ENCODE results near the gene CAD.

DNA sequence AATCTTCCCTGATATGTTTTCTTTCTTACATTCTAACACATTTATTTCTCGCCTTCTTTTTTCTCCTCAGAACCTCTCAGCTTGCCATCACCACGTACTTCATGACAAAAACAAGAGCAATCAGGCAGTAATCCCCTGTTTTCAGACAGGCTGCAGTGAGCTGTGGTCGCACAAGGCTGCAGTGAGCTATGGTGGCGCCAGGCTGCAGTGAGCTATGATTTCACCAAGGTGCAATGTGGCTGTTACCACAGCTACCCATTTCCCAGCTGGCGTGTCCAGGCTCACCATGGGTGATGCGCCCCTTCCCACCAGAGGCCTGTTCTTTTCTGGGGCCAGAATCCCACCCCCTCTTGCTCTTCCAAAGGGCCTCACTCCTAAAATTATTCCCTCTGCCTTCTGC is 42.5 kb upstream of the CAD start:
- TF ChIP-seq, protein P1, sequence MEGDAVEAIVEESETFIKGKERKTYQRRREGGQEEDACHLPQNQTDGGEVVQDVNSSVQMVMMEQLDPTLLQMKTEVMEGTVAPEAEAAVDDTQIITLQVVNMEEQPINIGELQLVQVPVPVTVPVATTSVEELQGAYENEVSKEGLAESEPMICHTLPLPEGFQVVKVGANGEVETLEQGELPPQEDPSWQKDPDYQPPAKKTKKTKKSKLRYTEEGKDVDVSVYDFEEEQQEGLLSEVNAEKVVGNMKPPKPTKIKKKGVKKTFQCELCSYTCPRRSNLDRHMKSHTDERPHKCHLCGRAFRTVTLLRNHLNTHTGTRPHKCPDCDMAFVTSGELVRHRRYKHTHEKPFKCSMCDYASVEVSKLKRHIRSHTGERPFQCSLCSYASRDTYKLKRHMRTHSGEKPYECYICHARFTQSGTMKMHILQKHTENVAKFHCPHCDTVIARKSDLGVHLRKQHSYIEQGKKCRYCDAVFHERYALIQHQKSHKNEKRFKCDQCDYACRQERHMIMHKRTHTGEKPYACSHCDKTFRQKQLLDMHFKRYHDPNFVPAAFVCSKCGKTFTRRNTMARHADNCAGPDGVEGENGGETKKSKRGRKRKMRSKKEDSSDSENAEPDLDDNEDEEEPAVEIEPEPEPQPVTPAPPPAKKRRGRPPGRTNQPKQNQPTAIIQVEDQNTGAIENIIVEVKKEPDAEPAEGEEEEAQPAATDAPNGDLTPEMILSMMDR (conservative IDR thresholded peaks at IDR 0.05; ENCODE audit: low read length), result peak; percentile 41; the same call in 1 of the 2 replicates
- no peak for TF ChIP-seq EZH2phosphoT487 (IDR thresholded peaks at IDR 0.05; ENCODE audit: borderline replicate concordance, low read depth, low read length)

All from OCI-LY7 (cell line).